HL-60 (cell line): ENCODE results near the gene TMEM53.

Experiments
- DNase-seq, 2 experiments: peaks; one replicate each; pipeline ENCODE4 v3.0.0-alpha.2; 2010 to 2020; ENCODE audit warnings: low read depth in 1 of 2, low spot score in 1 of 2
- H3K27ac ChIP-seq: fragments of 250-450 bp; sonication (Bioruptor Pico); replicated peaks from 2 replicates; pipeline ENCODE4 v1.5.1; 2020; ENCODE audit warnings: mild to moderate bottlenecking, moderate library complexity
- H3K27me3 ChIP-seq: fragments of 250-450 bp; sonication (Bioruptor Pico); 2 replicates; pipeline ENCODE4 v1.5.1; 2021; ENCODE audit warnings: mild to moderate bottlenecking, moderate library complexity; ENCODE audit not compliant: insufficient read depth, poor library complexity, severe bottlenecking
- H3K4me3 ChIP-seq: replicated peaks from 2 replicates; pipeline ENCODE4 v1.5.1; 2011; ENCODE audit warnings: mild to moderate bottlenecking, control low read depth, low read length; ENCODE audit not compliant: insufficient read depth
- CTCF ChIP-seq: IDR thresholded peaks from one replicate; pipeline ENCODE4 v1.5.1; 2011; ENCODE audit warnings: low read length, control low read depth, inconsistent platforms; ENCODE audit not compliant: insufficient read depth
- GABPA ChIP-seq: IDR thresholded peaks from 2 replicates; pipeline ENCODE4 v1.6.1; 2012; ENCODE audit warnings: low read depth
- POLR2AphosphoS5 ChIP-seq: IDR thresholded peaks from 2 replicates; pipeline ENCODE4 v1.6.1; 2012; ENCODE audit warnings: low read depth
- REST ChIP-seq: IDR thresholded peaks from 2 replicates; pipeline ENCODE4 v1.6.1; 2012; ENCODE audit warnings: low read depth; ENCODE audit not compliant: insufficient replicate concordance
- SPI1 ChIP-seq: IDR thresholded peaks from 2 replicates; pipeline ENCODE4 v1.6.1; 2012; ENCODE audit warnings: low read depth, mild to moderate bottlenecking, borderline replicate concordance

Gene TMEM53

GRCh38 chr1:44678120-44678519 lies 3.8 kb upstream of the TMEM53 start:
- TF ChIP-seq GABPA: no peak
- TF ChIP-seq REST: no peak
- TF ChIP-seq SPI1: no peak
- TF ChIP-seq CTCF: no peak
- no peak for TF ChIP-seq POLR2AphosphoS5
- no peak for DNase-seq
- H3K4me3 ChIP-seq: no peak overlapping the region
- H3K27ac ChIP-seq: no peak overlapping the region
- no peaks in the 10 kb centered on the region for H3K27me3 ChIP-seq

GRCh38 chr1:44677201-44677766 lies 3.0 kb upstream of the TMEM53 start:
- TF ChIP-seq SPI1: no peak
- peak; percentile 66 for TF ChIP-seq CTCF
- TF ChIP-seq POLR2AphosphoS5: no peak
- Histone ChIP-seq H3K27me3 (no peaks in the 10 kb centered on the region), H3K27ac (peak overlapping the region; percentile 54), H3K4me3 (no peak overlapping the region)
- peak; percentile 49 to 88 for DNase-seq

GRCh38 chr1:44676484-44677200 lies 2.4 kb upstream of the TMEM53 start:
- Histone ChIP-seq H3K4me3 (no peak overlapping the region), H3K27me3 (no peaks in the 10 kb centered on the region), H3K27ac (peak overlapping the region; percentile 54)
- TF ChIP-seq REST (no peak), POLR2AphosphoS5 (peak; percentile 49; the same call in 1 of the 2 replicates), SPI1 (peak; percentile 95)
- DNase-seq: peak; percentile 87 to 90

GRCh38 chr1:44675186-44675585 lies 905 bp upstream of the TMEM53 start:
- Histone ChIP-seq H3K27ac (no peak overlapping the region; the same call in 1 of the 2 replicates), H3K27me3 (no peaks in the 10 kb centered on the region), H3K4me3 (no peak overlapping the region)
- no peak for TF ChIP-seq CTCF
- TF ChIP-seq REST: no peak
- TF ChIP-seq POLR2AphosphoS5: no peak
- no peak for TF ChIP-seq SPI1
- TF ChIP-seq GABPA: no peak
- DNase-seq: no peak
